CD4-positive, alpha-beta T cell treated with Interleukin-12 subunit alpha and Interleukin-12 subunit beta, for 1 hour (primary cell): ENCODE results near the gene PTPRK.

ENCODE experiments used
- DNase-seq: peaks from one replicate; pipeline ENCODE4 v3.0.0-alpha.2; 2020

PTPRK gene

DNA sequence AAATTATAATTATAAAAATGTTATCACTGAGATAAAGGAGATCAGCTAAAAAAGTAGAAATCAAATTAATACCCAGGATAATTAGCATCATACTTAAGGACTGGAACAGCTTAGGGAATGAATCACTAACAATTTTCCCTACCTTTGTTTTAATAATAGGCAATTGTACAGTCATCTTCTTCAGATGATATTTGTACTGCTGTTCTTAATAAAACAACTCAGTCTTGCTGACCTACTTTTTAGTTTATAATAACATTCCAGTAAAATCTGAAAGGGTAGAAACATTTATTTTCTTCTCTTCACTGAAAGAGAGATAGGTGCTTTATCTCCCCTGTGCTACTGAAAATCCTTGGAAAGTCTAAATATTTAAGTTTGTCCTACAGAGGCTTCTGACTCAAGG lies 348.3 kb downstream of the PTPRK start:
- DNase-seq: no peak

DNA sequence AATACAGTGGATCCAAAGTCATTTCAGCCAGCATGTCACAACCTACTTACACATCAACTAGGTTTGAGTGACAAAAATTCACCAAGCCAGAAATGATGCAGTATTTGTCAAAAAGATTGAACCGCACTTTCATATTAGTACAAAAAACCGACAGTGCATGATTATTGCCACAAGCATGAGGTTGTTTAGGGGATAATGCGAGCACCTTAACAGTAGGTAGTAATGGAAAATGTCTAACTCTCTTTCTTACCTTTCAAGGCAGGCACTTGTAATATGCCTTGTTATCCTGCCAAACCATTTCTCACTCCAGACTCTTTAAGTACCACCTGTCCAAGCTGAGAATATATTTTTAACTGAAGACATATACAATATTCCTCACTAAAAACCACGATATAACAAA lies 349.2 kb downstream of the PTPRK start:
- DNase-seq: no peak

DNA sequence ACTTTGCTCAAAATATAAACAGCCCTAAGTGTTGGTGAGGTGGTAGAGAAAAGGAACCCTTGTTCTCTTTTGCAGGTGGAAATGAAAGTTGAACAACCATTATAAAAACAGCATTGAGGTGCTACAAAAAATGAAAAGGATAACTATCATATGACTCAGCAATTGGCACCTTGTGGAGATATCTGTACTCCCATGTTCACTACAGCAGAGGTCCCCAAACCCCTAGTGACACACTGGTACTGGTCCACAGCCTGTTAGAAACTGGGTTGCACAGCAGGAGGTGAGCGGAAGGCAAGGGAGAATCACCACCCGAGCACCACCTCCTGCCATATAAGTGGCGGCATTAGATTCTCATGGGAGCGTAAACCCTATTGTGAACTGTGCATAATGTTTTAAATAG lies 352.2 kb downstream of the PTPRK start:
- no peak for DNase-seq

DNA sequence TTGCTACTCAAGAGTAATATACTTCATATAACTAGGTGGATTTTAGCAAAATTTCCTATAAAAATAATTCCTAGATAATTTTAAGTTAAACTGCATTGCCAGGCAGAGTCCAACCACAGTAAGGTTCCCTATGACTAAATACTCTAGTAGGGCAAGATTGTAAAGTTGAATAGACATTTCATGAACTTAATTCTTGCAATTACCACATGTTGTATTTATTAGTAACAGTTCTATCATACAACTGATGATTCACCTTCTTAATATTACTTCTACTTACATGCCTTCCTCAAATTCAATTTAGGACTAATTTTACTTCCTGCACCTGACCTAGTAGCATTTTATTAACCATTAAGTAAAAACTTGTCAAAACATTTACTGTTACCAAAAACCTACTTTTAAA lies 352.8 kb downstream of the PTPRK start:
- no peak for DNase-seq

DNA sequence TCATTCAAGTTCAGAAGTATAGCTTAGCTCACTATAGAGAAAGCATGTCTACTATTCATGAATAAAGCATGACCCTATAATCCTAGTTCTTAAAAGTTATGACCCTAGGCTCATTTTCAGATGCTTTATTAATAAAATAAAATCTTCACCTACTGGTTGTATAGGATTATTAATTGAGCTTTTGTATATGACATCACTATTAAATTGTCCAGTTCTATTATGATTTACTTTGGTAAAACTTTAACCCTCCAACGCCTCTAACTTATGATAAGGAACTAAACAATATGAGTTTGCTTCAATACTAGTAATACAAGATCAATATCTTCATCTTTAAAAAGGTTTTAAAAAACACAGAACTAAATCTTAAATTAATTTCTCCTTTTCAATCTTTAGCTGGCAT lies 356.1 kb downstream of the PTPRK start:
- DNase-seq: no peak

DNA sequence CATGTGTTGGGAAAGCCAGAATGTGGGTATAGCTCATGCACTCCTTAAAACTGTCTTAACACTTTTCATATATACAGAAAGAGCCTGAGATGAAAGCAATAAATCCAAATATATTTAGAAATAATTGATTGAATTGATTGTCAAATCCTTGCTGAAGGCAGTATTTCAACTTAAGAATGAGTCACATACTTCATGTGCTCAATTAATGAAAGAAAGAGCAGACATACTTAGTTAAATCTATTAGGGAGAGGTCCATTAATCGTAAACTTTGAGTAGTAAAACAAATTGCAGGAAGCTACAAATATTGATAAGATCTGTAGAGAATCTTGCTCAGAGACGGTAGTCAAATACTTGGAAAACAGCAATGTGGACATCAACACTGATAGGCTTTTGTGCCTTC lies 358.0 kb downstream of the PTPRK start:
- DNase-seq: no peak

DNA sequence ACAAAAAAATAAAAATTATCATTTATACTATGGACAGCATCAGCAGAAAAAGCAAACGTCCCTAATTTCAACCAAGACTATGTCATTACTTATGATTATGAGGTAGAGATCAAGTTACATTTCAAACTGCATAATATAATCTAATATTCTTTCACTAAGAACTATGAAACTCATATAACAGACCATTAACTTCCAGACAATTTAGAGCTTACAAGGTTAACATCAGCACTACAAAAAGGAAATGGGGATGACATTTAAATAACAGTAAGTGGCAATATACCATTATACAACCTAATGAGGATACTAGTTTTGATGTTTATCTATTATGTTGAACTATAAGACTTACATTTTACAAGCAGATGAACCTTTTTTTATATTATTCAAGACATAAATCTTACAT lies 358.6 kb downstream of the PTPRK start:
- DNase-seq: no peak

DNA sequence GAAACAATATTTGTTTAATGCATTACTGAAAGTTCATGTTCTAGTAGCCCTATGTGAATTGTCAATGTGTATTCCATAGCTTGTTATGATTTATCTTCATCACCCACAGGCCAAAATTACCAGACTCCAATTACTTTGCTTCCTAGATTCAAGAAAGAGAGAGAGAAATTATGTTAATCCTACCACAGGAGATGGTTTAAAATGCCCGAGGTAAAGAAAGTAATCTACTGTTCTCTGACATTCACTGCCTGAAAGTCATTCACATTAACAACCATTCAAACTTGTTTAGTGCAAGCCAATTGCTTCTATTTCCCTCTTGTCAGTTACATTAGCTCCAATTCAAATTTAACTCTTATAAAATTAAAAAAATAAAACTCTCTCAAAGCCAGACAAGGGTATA lies 359.1 kb downstream of the PTPRK start:
- DNase-seq: no peak

DNA sequence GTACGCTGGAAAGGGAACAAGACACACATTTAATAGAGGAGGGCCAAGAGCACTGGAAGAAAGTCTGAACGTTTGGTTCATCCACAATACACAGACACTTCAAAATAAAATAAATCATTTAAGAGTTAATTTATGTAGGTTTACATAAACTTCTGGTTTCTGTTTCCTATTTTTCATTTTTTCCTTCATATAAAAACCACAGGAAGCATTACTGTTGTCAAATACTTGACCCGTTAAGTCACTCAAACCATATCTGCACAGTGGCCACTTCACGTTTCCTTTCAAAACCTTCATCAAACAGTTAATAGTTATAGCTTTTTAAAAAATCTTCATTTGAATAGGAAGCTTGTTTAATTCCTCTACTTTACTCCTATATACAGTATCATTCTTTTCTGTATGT lies 361.9 kb downstream of the PTPRK start:
- no peak for DNase-seq

DNA sequence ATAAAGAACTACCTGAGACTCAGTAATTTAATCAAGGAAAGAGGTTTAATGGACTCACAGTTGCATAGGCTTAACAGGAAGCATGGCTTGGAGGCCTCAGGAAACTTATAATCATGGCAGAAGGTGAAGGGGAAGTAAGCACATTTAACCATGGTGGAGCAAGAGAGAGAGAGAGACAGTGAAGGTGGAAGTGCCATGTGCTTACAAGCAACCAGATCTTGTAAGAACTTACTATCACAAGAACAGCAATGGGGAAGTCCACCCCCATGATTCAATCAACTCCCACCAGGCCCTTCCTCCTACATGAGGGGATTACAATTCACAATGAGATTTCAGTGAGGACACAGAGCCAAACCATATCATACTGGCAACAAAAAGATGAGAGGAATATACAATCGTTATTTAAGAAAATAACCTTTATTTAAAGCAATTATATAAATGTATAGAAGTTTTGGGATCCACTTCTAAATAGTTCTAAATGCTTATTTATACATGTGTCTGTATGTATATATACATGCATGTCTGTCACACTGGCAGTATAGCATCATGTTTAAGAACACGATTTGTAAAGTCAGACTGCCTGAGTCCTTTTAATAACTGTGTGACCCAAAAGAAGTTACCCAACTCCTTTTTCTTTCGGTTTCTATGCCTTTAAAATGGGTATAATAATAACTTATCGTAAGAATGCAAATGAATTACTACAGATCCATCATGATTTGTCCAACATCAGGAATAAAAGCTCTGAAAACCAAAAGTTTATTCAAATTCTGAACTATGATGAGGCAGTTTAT lies 363.9 kb downstream of the PTPRK start:
- no peak for DNase-seq

DNA sequence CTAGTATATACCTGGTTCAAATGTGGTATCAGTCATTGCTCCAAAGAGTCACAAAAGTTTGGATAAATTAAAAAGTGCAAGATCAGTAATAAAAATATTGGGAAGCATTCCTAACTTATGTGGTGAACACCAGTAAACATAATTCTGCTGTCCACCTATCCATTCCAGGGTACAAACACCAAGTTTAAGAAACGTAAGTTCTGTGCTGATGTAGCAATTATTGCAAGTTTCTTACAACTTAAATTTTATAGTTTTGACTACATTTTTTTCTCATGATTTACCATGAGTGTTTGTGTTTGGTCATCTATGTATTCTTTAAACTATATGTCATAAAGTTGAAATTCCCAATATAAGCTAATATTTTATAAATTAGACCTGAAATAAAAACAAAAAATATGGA lies 364.6 kb downstream of the PTPRK start:
- no peak for DNase-seq

DNA sequence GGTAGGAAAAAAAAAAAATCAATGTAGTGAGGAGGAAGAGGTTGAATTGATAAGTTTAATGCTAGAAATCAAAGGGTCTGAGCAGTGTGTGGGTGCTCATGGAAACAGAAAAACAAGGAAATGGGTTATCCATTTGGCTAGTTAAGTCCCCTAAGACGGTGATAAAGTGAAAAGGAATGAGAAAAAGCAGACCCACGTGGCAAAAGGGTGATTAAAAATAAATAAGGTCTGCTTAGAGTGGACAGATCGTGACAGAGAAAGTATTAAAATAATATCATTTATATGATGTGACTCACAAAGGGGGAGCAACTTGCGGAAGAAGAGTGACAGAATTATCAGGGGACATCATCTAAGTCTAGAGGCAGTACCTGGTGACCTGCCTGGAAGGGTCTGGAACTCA lies 367.8 kb downstream of the PTPRK start:
- no peak for DNase-seq

DNA sequence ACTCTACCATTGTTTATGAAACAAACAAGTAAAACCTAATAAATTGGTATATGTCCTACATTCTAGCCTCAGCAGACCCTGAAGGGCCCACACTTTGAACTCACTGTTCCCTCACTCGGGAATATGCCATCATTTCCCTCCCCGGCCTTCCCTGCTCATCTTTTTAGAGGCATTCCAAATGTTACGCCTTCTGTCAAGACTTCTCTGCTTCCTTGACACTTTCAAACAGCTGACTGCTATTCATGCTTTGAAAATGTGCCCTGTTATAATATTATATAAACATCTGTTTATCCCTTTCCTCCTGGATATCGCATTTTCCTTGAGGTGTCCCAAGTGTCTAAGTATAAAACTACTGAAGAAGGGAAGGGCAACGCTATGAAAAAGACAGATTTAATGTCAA lies 370.0 kb downstream of the PTPRK start:
- DNase-seq: no peak

DNA sequence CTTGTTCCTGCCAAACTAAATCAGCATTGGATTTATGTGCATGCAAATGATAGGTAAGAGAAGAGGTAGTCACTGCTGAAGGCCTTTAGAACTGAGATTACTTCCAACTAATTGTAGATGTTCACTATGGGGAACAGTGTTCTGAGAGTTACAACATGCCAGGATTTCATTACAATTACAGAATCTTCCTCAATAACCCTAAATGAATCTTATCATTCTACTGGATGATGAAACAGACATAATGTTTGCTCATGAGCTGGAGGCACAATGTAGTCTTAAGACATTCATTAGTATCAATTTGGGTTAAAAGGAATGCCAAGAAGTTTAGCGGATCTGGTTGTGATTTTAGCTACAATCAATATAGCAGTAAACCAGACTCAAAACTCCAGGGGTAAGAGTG lies 370.6 kb downstream of the PTPRK start:
- DNase-seq: no peak

DNA sequence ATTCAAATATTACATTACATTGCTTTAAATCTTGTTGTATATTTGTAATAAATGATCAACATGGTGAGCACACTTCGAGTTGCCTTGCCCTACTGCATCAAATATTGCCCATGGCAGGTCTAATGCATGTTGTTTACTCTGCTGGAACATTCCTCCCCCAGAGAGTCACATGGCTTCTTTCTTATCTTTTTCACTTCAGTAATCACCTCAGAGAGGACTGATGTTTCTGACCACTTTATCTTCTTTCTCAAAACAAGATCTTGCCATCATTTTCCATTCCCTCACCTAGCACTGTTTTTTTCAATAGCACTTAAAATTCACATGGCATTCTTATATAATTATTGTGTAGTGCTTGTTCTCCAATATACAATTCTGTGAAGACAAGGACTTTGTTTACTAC lies 376.1 kb downstream of the PTPRK start:
- no peak for DNase-seq

DNA sequence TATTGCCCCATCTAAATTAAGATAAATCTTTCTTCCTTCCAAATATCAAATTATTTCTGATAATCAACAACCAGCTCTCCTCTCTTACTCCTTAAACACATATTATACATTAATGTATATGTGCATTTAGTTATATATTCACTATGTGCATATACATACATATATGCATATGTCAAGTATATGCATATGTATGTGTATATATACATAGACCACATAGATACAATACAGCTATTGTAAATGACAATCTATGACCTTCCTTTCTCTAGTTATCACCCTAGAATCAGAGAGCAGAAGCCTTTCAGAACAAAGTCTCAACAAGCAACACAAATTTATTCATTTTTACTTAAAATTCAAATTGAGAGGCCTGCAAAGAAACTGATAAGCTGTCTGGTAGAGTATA lies 378.5 kb downstream of the PTPRK start:
- no peak for DNase-seq

DNA sequence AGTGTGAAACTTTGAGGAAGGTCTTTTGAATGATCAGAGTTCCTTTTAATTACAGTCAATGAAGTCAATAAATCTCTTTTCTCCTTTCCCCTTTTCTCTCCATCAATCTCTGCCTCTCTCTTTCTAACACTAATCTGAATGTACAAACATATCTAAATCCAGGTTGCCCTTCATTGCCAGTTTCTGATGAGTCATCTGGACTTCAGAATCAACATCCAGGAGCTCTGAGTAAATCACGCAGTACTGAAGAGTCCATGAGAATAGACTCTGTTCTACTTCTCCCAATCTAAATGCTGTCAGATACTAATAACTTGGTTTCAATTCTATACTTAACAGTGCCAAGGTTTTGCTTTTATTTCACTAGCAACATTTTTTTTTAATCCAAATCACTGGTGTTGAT lies 380.9 kb downstream of the PTPRK start:
- no peak for DNase-seq

DNA sequence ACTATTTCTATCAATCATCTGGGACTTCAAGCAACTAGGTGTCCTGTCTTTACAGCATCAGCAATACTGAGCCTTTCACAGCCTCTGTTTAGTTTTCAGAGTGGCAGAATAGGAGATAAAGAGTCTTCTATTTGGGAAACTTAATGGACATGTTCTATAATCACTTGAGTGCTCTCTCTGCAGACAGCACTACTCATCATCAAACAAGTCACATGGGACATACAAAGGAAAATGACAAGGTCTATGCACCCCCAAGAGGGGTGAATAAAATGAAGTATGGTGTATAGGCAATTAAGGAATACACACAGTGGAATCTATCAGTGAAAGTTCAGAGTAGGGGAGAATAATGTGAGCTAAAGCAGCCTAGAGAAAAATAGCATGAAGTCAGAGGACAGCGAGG lies 381.7 kb downstream of the PTPRK start:
- no peak for DNase-seq

DNA sequence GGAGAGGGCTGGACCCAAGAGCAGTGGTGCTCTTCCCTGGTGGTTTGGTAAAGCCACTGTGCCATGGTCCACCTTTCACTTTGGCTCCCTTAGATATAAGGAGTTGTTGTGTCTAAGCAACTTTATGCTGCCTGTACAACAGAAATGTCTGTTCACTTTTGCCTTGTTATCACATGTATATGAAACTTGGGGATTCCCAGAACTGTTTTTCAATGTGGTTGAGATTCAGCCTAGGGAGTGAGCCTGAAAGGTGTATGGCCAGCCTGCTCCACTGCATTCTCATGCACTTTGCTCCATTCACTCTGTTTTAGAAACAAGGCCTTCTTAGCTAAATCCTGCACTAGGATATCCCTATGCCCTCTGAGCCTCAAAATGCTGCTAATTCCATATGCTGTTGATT lies 385.1 kb downstream of the PTPRK start:
- DNase-seq: no peak

DNA sequence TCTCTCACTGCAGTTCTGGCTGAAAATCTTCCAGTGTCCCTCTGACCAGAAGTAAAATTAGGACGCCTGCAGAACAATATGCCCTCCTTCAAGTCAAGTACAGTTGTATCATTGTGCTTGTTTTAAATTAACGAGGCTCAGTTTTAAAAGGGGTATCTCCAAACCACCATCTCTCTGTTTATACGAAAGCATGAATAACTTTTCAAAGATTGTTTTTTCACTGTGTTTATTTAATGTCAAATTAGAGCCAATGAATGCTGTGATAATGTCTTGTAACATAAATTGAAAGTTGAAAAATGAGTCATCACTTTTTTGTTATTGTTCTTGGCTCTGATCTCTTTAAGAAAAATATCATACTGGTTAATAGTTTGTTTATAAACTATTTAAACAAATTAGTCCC lies 388.8 kb downstream of the PTPRK start:
- DNase-seq: no peak

DNA sequence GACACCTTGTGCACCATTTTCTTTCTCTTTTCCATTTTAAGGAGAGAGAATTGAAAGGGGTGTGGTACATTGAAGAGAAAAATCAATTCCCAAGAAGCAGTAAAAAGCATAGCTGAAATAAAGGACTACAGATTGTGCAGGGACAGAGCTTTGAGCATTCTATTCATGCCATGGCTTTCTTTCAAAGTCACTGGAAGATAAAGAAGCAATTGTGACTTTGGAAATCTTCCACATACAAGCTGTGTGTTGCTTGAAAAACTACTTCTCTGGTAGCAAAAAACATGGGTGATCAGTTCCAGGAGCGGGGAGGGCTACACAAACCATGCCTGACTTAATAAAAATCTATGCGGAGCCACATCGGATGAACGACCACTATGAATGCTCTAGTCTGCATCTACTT lies 389.4 kb downstream of the PTPRK start:
- no peak for DNase-seq

DNA sequence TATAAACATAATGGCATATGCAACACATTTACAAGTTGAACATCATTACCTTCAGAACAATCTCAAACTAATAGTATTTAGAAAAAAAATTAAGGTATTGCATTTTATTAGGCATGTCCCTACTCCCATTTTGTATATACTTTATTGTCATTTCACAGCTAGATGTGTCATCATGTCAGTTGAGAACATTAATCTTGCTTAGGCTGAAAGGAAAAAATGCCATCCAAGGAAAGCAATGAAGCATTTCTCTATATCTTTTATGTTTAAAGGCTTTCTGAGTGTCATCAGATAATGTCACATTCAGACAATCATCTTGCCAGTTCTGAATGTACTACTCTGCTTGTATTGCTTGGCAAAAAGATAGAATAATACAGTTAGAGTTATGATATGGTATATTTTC lies 390.7 kb downstream of the PTPRK start:
- DNase-seq: no peak

DNA sequence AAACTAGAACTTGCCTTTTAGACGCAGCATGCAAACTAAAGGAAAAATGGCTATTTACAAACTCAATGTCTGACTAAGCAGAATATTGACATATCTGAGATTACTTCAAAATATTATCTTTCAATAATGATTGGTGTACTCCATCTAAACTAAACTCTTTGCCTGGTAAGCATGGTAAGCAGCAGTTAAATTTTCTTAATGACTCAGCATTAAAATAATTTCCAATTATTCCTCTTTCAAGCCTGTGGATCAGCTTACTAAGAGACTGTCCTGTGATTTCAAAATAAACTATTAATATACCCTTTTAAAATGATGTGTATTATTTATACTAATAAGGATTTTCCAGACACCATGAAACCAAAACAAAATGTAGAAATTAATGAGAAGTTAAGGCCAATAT lies 392.7 kb downstream of the PTPRK start:
- DNase-seq: no peak

DNA sequence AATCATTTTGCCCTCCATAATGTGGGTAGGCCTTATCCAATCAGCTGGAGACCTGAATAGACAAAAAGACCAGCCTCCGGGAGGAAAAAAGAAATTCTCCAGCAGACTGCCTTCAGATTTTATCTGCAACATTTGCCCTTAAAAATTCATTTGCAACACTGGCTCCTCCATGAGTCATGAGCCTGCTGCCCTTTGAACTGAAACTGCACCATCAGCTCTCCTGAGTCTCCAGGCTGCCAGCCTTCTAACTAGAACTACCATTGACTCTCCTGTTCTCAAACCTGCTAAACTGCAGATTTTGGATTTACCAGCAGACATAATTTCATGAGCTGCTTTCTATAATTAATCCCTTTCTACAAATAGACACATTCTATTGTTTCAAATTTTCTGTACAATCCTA lies 395.7 kb downstream of the PTPRK start:
- DNase-seq: no peak

DNA sequence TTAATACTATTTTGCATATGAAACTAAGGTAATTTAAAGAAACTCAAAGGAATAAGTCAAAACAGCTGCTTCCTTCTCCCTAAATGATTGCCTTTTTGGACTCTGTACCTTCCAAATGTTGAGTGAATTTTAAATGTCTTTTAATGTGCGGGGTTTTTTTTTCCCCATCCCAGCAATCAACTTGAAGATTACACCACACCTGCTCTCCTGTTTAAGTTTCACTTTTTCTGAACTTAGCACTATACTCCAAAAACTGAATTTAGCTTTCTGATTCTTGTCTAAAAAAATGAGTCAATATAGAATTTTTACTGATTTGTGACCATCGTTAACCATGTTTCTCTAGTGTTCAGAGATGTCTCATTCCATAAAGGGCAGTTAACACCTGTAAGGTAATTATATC lies 398.8 kb downstream of the PTPRK start:
- DNase-seq: no peak

DNA sequence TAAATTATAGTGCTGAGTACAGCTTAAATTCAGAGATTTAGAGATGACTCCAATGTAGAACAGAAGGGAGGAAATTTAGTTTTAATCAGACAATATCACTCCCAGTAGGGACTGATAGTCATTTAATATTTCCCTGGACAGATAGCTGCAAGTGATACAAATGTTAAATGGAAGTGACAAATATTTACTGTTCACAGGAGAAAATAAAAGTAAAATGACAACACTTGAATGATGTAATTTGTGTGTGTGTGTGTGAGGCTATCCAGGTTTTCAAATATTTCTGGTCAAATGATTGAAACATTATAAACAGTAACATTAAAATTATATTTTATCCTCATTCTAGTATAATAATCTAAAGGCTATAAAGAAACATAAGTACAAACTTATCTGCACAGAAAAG lies 399.2 kb downstream of the PTPRK start:
- DNase-seq: no peak
